ENCODE measurements around the gene CNST. TPM values are rescaled to one million over a fixed set of nuclear protein-coding genes. Genes with fewer than 3 reads are reported as not detected.

CNST gene
- polyA plus RNA-seq, 1 experiment: 21.5 TPM

DNA sequence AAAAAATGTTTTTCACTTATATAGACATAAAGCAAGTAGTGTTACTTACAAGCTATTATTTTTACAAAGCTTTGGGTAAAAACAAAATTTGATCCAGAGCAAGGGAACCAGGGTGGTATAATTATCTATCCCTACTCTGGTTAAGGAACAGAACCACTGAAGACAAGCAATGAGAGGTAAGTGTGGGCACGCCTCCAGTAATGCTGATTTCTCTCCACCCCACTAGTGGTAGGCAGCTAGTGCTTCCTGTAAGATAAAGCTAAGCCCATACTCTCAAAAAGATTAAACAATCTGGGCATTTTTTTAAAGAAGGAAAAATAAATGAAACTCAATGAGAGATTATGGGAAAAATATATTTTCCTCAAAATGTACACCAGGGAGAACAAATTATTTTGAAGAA lies 22.3 kb upstream of the CNST start:
- Histone ChIP-seq H3K27me3 (ENCODE audit: control insufficient read depth, insufficient read depth, low read length) (no peaks in the 10 kb centered on the region), H3K9me3 (ENCODE audit: control insufficient read depth, insufficient read depth, low read length) (no peaks in the 10 kb centered on the region), H3K4me3 (ENCODE audit: low read depth, low read length) (no peak overlapping the region), H3K27ac (ENCODE audit: low read depth, low read length) (no peak overlapping the region)
- TF ChIP-seq, protein P1, sequence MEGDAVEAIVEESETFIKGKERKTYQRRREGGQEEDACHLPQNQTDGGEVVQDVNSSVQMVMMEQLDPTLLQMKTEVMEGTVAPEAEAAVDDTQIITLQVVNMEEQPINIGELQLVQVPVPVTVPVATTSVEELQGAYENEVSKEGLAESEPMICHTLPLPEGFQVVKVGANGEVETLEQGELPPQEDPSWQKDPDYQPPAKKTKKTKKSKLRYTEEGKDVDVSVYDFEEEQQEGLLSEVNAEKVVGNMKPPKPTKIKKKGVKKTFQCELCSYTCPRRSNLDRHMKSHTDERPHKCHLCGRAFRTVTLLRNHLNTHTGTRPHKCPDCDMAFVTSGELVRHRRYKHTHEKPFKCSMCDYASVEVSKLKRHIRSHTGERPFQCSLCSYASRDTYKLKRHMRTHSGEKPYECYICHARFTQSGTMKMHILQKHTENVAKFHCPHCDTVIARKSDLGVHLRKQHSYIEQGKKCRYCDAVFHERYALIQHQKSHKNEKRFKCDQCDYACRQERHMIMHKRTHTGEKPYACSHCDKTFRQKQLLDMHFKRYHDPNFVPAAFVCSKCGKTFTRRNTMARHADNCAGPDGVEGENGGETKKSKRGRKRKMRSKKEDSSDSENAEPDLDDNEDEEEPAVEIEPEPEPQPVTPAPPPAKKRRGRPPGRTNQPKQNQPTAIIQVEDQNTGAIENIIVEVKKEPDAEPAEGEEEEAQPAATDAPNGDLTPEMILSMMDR (IDR thresholded peaks at IDR 0.05; ENCODE audit: low read depth, low read length): no peak
- CTCF ChIA-PET: interaction anchor here (1.0 to 1.2 kb wide), 2 partner anchors 51 to 145 kb away, joined by 3 read pairs; no protein-coding TSS in a partner anchor
- no peak for DNase-seq (ENCODE audit: low read depth, low spot score)
- POLR2A ChIA-PET: no interaction called here

- Histone ChIP-seq H3K9me3 (ENCODE audit: control insufficient read depth, insufficient read depth, low read length) (no peaks in the 10 kb centered on the region), H3K27ac (ENCODE audit: low read depth, low read length) (no peak overlapping the region), H3K27me3 (ENCODE audit: control insufficient read depth, insufficient read depth, low read length) (no peaks in the 10 kb centered on the region), H3K4me3 (ENCODE audit: low read depth, low read length) (no peak overlapping the region)
- DNase-seq (ENCODE audit: low read depth, low spot score): no peak
- ChIA-PET CTCF (no interaction called here), POLR2A (no interaction called here)
- TF ChIP-seq, protein P1 (IDR thresholded peaks at IDR 0.05; ENCODE audit: low read depth, low read length): no peak
Measured at GRCh38 chr1:246549665-246550064, 16.6 kb upstream of the CNST start.

- Histone ChIP-seq H3K4me3 (ENCODE audit: low read depth, low read length) (no peak overlapping the region), H3K27ac (ENCODE audit: low read depth, low read length) (no peak overlapping the region), H3K27me3 (ENCODE audit: control insufficient read depth, insufficient read depth, low read length) (no peaks in the 10 kb centered on the region), H3K9me3 (ENCODE audit: control insufficient read depth, insufficient read depth, low read length) (no peaks in the 10 kb centered on the region)
- TF ChIP-seq, protein P1 (IDR thresholded peaks at IDR 0.05; ENCODE audit: low read depth, low read length): no peak
- DNase-seq (ENCODE audit: low read depth, low spot score): no peak
- CTCF ChIA-PET: no interaction called here
- POLR2A ChIA-PET: no interaction called here
Measured at GRCh38 chr1:246550402-246550801, 15.9 kb upstream of the CNST start.

DNA sequence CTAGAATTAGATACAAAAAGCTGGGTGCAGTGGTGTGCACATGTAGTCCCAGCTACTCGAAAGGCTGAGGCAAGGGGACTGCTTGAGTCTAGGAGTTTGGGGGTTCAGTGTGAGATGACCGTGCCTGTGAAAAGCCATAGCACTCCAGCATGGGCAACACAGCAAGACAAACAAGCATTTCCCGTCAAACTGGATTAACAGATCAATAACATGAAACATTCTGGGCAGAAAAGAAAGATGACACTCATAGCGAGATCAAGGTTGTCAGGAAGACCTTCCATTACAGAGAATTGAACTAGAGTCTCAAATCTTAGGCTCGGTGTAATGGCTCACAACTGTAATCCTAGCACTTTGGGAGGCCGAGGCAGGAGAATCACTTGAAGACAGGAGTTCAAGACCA lies 14.1 kb upstream of the CNST start:
- CTCF ChIA-PET: no interaction called here
- TF ChIP-seq, protein P1 (IDR thresholded peaks at IDR 0.05; ENCODE audit: low read depth, low read length): no peak
- Histone ChIP-seq H3K27me3 (ENCODE audit: control insufficient read depth, insufficient read depth, low read length) (no peaks in the 10 kb centered on the region), H3K27ac (ENCODE audit: low read depth, low read length) (no peak overlapping the region), H3K9me3 (ENCODE audit: control insufficient read depth, insufficient read depth, low read length) (no peaks in the 10 kb centered on the region), H3K4me3 (ENCODE audit: low read depth, low read length) (no peak overlapping the region)
- DNase-seq (ENCODE audit: low read depth, low spot score): no peak
- POLR2A ChIA-PET: no interaction called here

GRCh38 chr1:246554201-246554600 lies 12.1 kb upstream of the CNST start:
- DNase-seq (ENCODE audit: low read depth, low spot score): no peak
- no peaks in the 10 kb centered on the region for H3K9me3 ChIP-seq (ENCODE audit: control insufficient read depth, insufficient read depth, low read length)
- no peak overlapping the region for H3K27ac ChIP-seq (ENCODE audit: low read depth, low read length)
- no peaks in the 10 kb centered on the region for H3K27me3 ChIP-seq (ENCODE audit: control insufficient read depth, insufficient read depth, low read length)
- CTCF ChIA-PET: interaction anchor here (1.4 kb wide), 1 partner anchor 135 kb away, joined by 3 read pairs; no protein-coding TSS in a partner anchor
- TF ChIP-seq, protein P1 (IDR thresholded peaks at IDR 0.05; ENCODE audit: low read depth, low read length): no peak
- POLR2A ChIA-PET: no interaction called here
- H3K4me3 ChIP-seq (ENCODE audit: low read depth, low read length): no peak overlapping the region
